ENCODE results near the gene KAZALD1.

Gene KAZALD1

GRCh38 chr10:101047961-101048892 is 13.6 kb upstream of the KAZALD1 start:
- DNase-seq, result no peak

GRCh38 chr10:101050208-101051069 is 11.3 kb upstream of the KAZALD1 start:
- DNase-seq, result peak; percentile 77

- DNase-seq, result no peak
Observed at GRCh38 chr10:101052285-101052684, 9.5 kb upstream of the KAZALD1 start.

GRCh38 chr10:101053516-101053915 is 8.3 kb upstream of the KAZALD1 start:
- DNase-seq, result no peak

GRCh38 chr10:101054351-101054750 is 7.4 kb upstream of the KAZALD1 start:
- DNase-seq, result no peak

GRCh38 chr10:101054876-101055275 is 6.9 kb upstream of the KAZALD1 start:
- no peak for DNase-seq

GRCh38 chr10:101055411-101055810 is 6.4 kb upstream of the KAZALD1 start:
- no peak for DNase-seq

- no peak for DNase-seq
Observed at GRCh38 chr10:101056365-101057151, 5.2 kb upstream of the KAZALD1 start.

GRCh38 chr10:101060036-101060950 is 1.5 kb upstream of the KAZALD1 start:
- peak; percentile 92 for DNase-seq

GRCh38 chr10:101060951-101061623 is 702 bp upstream of the KAZALD1 start:
- DNase-seq, result no peak

GRCh38 chr10:101062232-101063049 is 652 bp downstream of the KAZALD1 start:
- peak; percentile 58 for DNase-seq

GRCh38 chr10:101063050-101063525 is 1.3 kb downstream of the KAZALD1 start:
- DNase-seq, result no peak

GRCh38 chr10:101063548-101064414 is 2.0 kb downstream of the KAZALD1 start:
- DNase-seq, result no peak

- DNase-seq, result no peak
Observed at GRCh38 chr10:101064415-101065030, 2.7 kb downstream of the KAZALD1 start.

- no peak for DNase-seq
Observed at GRCh38 chr10:101065481-101066145, 3.8 kb downstream of the KAZALD1 start.

- peak; percentile 52 for DNase-seq
Observed at GRCh38 chr10:101066146-101066895, 4.5 kb downstream of the KAZALD1 start.

- peak; percentile 24 for DNase-seq
Observed at GRCh38 chr10:101066896-101067355, 5.1 kb downstream of the KAZALD1 start.

All from NCI-H2171 treated with DMSO at 0.1 percent for 48 hours (cell line).